Measurements from ENCODE around the gene NTHL1. TPM values are rescaled to one million over a fixed set of nuclear protein-coding genes. Genes with fewer than 3 reads are reported as not detected.

Gene NTHL1
- total and polyA plus RNA-seq, 2 experiments from 2014 or later, result 84.6 to 87.9 TPM

- Mint-ChIP-seq H3K27ac (no peak overlapping the region), H3K27me3 (ENCODE audit: insufficient read depth, low read depth, poor library complexity) (peaks cover 1% of the 10 kb centered on the region)
These were observed 23.2 kb upstream of the NTHL1 start for GRCh38 chr16:2070576-2071453.

More at GRCh38 chr16:2070576-2071453, 23.2 kb upstream of the NTHL1 start:
- H3K79me2 ChIP-seq (replicated peaks; ENCODE audit: insufficient read depth), result no peaks in the 10 kb centered on the region
- TF ChIP-seq EZH2 (IDR thresholded peaks at IDR 0.05; ENCODE audit: low read depth, unreplicated experiment) (no peak), CTCF (conservative IDR thresholded peaks at IDR 0.05; ENCODE audit: low read depth in 2 of 2) (no peak), REST (IDR thresholded peaks at IDR 0.05; ENCODE audit: unreplicated experiment) (no peak), CREB1 (CRISPR knock-in tag; IDR thresholded peaks at IDR 0.05; ENCODE audit: low read depth) (no peak), STAT1 (IDR thresholded peaks at IDR 0.05; ENCODE audit: unreplicated experiment) (no peak), ZNF462 (CRISPR knock-in tag; IDR thresholded peaks at IDR 0.05) (no peak), EZH2phosphoT487 (IDR thresholded peaks at IDR 0.05; ENCODE audit: unreplicated experiment) (no peak)
- H3K4me3 ChIP-seq, result no peak overlapping the region
- H3K9me2 ChIP-seq (ENCODE audit: insufficient read depth), result no peaks in the 10 kb centered on the region
- no peak for DNase-seq (ENCODE audit: low spot score)
- no peak; the same call in 2 of the 3 replicates for ATAC-seq
- Mint-ChIP-seq H3K4me1 (no peaks in the 10 kb centered on the region), H3K4me3 (no peak overlapping the region), H3K36me3 (ENCODE audit: low read depth) (peaks cover 25% of the 10 kb centered on the region), H3K9me3 (no peaks in the 10 kb centered on the region)
- no peak overlapping the region for H2AFZ ChIP-seq
- H3K4me2 ChIP-seq, result no peak overlapping the region
- no peaks in the 10 kb centered on the region for H3K4me1 ChIP-seq (ENCODE audit: insufficient read depth)
- no peaks in the 10 kb centered on the region for H3F3A ChIP-seq (replicated peaks; ENCODE audit: low read depth)
- H3K27me3 ChIP-seq (ENCODE audit: insufficient read depth), result no peaks in the 10 kb centered on the region
- H3K27ac ChIP-seq (ENCODE audit: low read depth), result no peak overlapping the region
- peaks cover 8% of the 10 kb centered on the region; the same call in 1 of the 2 replicates for H3K36me3 ChIP-seq (ENCODE audit: insufficient read depth)
- no peaks in the 10 kb centered on the region; the same call in 1 of the 2 replicates for H4K20me1 ChIP-seq (replicated peaks; ENCODE audit: insufficient read depth)

All from GM23338 (cell line).